ENCODE results near the gene TGM2.

GRCh38 chr20:38085026-38085425 is 80.0 kb downstream of the TGM2 start:
- TF ChIP-seq ZFP36 (IDR thresholded peaks at IDR 0.05; ENCODE audit: low read depth, low read length, partially characterized antibody) (no peak), EGR1 (conservative IDR thresholded peaks at IDR 0.05) (no peak), RFX5 (IDR thresholded peaks at IDR 0.05; ENCODE audit: low read depth, low read length) (no peak), POLR2A (conservative IDR thresholded peaks at IDR 0.05) (no peak), JUNB (CRISPR knock-in tag; conservative IDR thresholded peaks at IDR 0.05) (no peak)
